NCI-H82 treated with DMSO at 0.1 percent for 48 hours (cell line): ENCODE data around the gene GPX3.

Source experiments
- DNase-seq: peaks from one replicate; lab custom pipeline; 2025; ENCODE audit not compliant: unreplicated experiment; lab: John Stamatoyannopoulos, UW

The GPX3 gene

DNA sequence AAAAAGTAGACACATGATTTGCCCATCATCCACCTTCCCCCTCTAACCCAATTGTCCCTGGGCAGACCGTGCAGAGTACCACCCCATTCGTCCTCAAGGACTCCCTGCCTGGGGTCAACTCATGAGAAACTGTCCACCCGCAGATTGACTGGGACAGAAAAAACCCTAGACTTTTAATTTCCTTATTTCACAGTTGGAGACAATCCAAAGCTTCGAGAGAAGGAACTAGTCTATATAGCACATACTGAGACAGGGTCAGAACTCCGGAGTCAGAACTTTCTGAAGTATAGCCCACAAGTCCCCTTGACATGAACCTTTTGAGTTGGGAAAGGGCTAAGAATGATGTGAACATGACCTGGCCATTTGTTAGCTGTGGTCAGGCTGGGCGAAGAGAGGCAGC, 7.5 kb upstream of the GPX3 start:
- no peak for DNase-seq

DNA sequence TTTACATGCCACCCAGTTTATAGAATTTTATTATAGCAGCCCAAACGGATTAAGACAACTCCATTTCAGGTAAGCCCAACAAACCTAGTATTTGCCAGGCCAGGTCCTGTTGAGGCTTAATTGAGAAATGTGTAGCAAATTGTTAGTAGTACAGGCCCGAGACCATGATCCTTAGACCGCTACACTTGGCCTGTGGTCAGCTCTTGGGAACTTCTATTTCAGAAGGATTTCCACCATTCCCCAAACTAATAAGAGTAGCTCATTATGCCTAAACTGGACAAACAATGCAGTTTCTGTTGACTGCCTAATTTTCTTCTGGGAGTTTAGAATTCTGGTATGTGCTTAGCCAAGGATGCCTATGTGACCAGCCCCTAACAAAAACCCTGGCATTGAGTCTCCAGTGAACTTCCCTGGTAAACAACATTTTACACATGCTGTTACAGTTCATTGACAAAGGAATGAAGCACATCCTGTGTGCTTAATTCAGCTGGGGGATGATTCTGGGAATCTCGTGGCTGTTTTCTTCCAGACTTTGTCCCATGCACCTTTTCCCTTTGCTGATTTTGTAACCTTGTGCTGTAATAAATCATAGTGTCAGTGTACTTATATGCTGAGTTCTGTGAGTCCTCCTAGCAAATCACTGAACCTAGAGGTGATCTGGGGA, 5.6 kb upstream of the GPX3 start:
- DNase-seq = no peak

DNA sequence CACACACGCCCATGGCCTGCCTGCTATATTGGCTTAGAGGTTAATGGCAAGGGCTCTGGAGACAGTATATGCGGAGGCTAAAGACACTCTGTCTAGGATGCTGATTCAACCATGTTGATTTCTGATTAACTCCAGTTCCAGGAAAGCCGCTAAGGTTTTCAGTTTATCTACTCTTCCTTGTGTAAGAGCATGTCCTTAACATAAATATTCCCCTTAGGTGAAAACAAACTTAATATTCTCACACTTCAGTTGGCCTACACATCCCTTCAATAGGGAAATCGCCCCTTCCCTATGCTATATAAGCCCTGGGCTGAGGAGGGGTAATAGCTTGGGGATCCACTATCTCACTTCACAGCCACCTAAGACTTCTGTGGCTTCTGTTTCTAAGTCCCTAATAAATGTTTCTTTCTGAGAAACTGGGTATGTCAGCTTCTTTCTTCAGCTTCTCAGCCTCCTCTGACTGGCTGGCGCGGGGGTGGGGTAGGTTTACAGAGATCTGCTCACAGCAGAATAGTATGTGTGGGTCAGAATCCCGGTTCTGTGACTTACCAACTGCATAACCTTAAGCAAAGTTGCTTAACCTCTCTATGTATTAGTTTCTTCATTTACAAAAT, 4.3 kb upstream of the GPX3 start:
- no peak for DNase-seq

DNA sequence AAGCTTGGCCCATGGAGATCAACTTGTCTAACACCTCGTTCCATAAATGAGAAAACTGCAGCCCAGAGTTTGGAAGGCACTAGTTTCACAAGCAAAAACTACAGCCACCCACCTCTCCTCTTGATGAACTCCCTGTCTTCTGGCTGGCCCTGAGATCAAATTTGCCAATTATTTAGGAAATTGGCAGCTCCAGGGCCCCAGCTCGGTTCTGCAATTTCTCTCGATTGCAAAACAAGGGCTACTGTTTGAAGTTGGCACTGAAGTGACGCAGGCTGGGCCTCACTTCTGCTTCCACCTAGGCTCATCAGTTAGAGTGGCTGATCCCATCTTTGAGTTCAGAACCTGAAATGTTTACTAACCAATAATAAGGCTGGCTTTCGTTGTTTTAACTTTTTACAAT, 3.7 kb upstream of the GPX3 start:
- DNase-seq = no peak

GRCh38 chr5:151017897-151018296, 2.5 kb upstream of the GPX3 start:
- DNase-seq = no peak

- DNase-seq = no peak
These were observed 1.5 kb upstream of the GPX3 start for GRCh38 chr5:151018846-151019245.

DNA sequence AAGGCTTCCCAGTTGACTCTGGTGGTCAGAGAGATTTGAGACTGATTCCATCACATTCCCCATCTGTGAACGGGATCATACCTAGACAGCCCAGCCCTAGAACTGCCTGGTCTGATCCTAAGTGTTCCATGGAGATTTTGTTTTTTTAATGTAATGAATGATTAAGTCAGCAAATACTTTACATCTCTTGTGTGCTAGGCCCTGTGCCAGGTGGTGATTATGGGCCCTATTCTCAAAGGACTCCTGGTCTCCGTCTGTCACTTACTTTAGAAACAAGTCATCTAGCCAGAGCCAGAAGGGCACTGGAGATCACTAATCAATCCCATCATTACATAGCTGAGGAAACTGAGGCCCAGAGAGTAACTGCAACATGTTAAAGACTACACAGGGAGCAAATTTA, 1.1 kb upstream of the GPX3 start:
- no peak for DNase-seq

GRCh38 chr5:151021746-151022145, 1.4 kb downstream of the GPX3 start:
- DNase-seq = no peak

- no peak for DNase-seq
These were observed 2.2 kb downstream of the GPX3 start for GRCh38 chr5:151022511-151023018.

- no peak for DNase-seq
These were observed 2.7 kb downstream of the GPX3 start for GRCh38 chr5:151023047-151023615.

DNA sequence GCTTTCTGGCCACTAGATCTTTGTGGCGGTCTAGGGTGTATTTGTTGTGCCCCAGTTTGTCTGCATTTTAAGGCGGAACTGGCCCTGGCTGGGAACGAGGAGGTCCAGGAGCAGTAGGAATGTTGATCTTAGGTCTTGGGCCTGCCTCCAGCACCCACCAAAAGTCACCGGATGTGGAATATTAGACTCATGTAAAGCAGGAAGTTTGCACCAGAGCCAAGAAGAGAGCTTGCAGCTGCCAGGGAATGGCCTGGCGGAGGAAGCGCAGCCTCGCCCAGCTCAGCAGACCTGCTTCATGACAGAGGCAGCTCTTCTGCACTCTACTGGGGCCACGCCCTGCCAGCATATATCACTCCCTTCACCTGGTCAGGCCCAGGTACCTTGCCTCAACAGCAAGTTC, 3.3 kb downstream of the GPX3 start:
- no peak for DNase-seq

DNA sequence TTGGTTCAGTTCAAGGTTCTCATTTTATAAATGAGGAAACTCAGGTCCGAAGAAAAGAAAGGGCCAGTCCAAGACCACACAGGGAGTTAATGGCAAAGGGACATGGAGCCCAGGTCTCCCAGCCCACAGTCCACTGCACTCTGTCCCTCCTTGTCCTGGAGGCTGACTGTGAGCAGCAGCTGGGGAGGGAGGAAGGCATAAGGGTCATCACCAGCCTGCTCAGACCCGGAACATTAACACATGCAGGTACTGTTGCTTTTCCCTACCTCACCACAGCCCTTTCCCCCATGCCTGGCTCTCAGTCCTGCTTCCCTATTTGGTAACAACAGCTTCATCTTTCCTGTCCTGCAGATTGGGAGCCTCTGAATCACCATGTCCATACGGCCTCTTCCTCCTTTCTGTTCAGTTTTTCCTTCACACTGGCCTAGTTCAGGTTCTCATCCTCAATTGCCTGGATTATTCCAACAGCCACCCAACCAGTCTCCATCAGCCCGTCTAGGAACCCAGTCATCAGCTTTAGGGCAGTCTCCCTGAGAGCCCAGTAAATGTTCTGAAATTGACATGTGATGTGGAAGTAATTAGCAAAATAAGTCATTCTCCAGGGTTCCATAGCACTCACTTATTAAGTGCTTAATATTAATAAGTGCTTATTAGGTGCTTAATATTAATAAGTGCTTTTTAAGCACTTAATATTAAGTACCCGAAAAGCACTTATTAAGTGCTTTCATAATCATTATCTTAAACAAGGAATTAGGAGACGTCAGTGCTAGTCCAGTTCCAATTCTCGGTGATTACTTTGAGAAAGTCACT, 4.3 kb downstream of the GPX3 start:
- no peak for DNase-seq

DNA sequence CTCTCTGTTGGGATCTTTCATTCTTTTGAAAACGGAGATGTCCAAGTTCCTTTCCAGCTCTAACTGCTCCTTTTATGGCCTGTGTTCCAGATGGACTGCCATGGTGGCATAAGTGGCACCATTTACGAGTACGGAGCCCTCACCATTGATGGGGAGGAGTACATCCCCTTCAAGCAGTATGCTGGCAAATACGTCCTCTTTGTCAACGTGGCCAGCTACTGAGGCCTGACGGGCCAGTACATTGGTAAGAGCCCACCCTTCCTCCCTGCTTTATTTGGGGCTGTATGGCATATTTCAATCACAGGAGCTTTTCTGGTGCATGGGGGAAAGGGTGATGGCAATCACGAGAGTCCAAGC, 4.8 kb downstream of the GPX3 start:
- no peak for DNase-seq

- DNase-seq = no peak
These were observed 5.7 kb downstream of the GPX3 start for GRCh38 chr5:151026088-151026487.

DNA sequence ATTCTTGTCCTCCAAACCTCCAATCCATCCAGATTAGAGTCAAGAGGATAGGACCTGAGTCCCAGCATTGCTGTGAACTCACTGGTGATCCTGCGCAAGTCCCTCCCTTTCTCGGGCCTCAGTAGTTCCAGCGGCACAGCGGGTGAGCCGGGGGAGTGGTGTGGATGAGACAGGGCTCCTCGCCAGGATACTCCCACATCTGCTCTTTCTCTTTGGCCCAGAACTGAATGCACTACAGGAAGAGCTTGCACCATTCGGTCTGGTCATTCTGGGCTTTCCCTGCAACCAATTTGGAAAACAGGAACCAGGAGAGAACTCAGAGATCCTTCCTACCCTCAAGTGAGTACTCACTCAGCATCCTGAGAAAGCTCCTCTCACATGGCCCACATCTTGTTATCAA, 6.3 kb downstream of the GPX3 start:
- no peak for DNase-seq

GRCh38 chr5:151027961-151028479, 7.6 kb downstream of the GPX3 start:
- DNase-seq = no peak

GRCh38 chr5:151028717-151029116, 8.3 kb downstream of the GPX3 start:
- DNase-seq = no peak

GRCh38 chr5:151029179-151030055, 9.0 kb downstream of the GPX3 start:
- DNase-seq = no peak

DNA sequence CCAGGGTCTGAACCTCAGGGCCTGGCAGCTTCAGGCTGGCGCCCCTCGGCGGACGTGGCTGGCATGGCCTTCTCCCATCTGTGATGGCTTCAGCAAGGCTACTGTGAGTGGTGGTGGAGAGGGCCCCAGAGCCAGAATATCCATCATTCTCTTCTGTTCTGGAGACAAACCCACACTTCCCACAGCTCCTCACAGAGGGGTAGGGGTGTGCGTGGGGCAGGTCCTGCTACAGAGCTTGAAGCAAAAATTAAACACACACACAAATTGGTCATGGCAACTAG, 9.6 kb downstream of the GPX3 start:
- DNase-seq = no peak

DNA sequence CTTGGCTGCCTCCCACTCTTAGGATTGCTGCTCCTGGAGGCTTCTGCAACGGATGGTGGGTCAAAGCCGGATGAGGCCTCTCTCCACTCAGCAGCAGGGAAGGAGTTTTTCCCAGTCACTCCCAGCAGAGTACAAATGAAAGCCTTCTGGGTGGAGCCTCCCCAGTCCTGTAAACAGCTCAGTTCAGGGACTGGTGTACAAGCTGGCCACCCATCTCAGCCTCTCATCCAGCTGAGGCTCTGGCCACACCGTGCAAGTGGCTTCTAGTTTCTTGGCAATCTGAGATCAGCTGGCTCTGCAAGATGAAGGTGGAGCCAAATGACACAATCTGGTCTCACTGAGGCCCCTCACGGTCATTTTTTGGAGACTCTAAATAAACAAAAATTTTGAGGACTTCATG, 10.0 kb downstream of the GPX3 start:
- DNase-seq = no peak

DNA sequence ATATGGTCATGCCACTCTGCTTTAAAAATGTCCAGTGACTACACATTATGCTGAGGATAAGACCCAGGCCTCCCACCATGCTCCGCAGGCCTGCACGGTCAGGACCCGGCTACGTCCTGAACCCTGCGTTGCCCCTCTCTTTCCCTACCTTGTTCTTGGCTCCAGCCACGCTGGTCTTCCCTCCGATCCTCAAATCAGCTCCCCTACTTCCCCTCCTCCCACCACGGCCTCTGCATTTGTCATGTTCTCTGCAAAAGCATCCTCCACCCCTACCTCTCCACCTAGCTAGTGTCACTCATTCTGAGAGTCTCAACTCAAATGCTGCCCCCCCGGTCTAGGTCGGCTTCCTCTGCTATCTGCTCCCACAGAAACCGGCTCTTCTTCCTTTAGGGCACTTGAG, 11.2 kb downstream of the GPX3 start:
- DNase-seq = no peak
